Pancreas (tissue), 10 donors: ENCODE measurements around the gene KIAA0753. TPM values are rescaled to one million over a fixed set of nuclear protein-coding genes. Genes with fewer than 3 reads are reported as not detected.

Source experiments
- ATAC-seq, 4 donors: fragments of 200-7000 bp; cut with Tn5 transposase; one replicate each; pipeline versions ENCODE4 v1.8.0 to v1.9.1; 2020; ENCODE audit warnings: mild to moderate bottlenecking in 4 of 4, moderate library complexity in 4 of 4
- DNase-seq, 6 donors: peaks; one replicate each; pipeline ENCODE4 v3.0.0-alpha.2; 2020
- FAIRE-seq: peaks from 2 replicates; lab custom pipeline; 2012; peaks lifted over from hg19 to GRCh38; lab: Jason Lieb, UNC
- H3K27ac ChIP-seq, 4 donors: fragments of 200-600 bp; sonication (generic); 1 replicate in 3 of 4; 2 replicates in 1 of 4; pipeline versions ENCODE4 v1.5.0 to v1.8.0; 2020
- H3K27me3 ChIP-seq, 4 donors: fragments of 200-600 bp; one replicate each; pipeline ENCODE4 v1.8.0; 2021
- H3K36me3 ChIP-seq, 3 donors: fragments of 200-600 bp; sonication (generic) in 1 of 3; one replicate each; pipeline versions ENCODE4 v1.5.0 to v1.8.0; 2020 to 2021
- H3K4me1 ChIP-seq, 3 donors: fragments of 200-600 bp; one replicate each; pipeline ENCODE4 v1.8.0; 2021
- H3K4me3 ChIP-seq, 4 donors: fragments of 200-600 bp; sonication (generic) in 2 of 4; one replicate each; pipeline versions ENCODE4 v1.5.0 to v1.8.0; 2020 to 2021
- H3K9me3 ChIP-seq, 4 donors: fragments of 200-600 bp; one replicate each; pipeline ENCODE4 v1.8.0; 2021
- CTCF ChIP-seq, 4 donors: fragments of 200-600 bp; sonication (generic) in 3 of 4; IDR thresholded peaks; one replicate each; pipeline versions ENCODE4 v1.5.0 to v1.8.0; 2021; ENCODE audit warnings: antibody characterized with exemption in 4 of 4
- WGBS, 2 donors: extraction: QIAGEN DNeasy Blood & Tissue Kit; methylation state at CpG; one replicate each; pipeline ENCODE4 v1.1.7; 2013; 5-methylcytosine and 5-hydroxymethylcytosine counted together
- intact Hi-C, 3 donors: fragments of 100-400 bp; cut with DNase I; formaldehyde crosslinking; loops; one replicate each; pipeline versions ENCODE4 v1.11.1 to v1.14.2; 2022
- polyA plus RNA-seq, 2 donors: library from polyadenylated mRNA; stranded (reverse); fragments of 200-250 nt; gene quantifications; one replicate each; pipeline ENCODE4 v1.2.3, GENCODE V29; 2013
- total RNA-seq, 6 donors: library from RNA; stranded (reverse); fragmentation: NEBNext Ultra II Directional in 4 of 6; extraction: Animal tissue kit (Norgen Biotek cat#: 25700) in 4 of 6; gene quantifications; one replicate each; pipeline versions ENCODE4 v1.2.1 to v1.2.4, GENCODE V29; 2021 to 2023
- donor health status: healthy with polysubstance abuse.
- donor health status: DM: no; HTN: no; CAD: no; lungs with moderate emphysema.
- donor health status: DM: no; HTN: no; CAD: no.
- donor health status: control.
- donor health status: control.
- donor health status: Bipolar disorder and iron deficiency.
- donor health status: DM: yes; HTN: yes; CAD: no.
- donor health status: DM: no; HTN: no; CAD: no.
- donor health status: DM: no; HTN: no; CAD: no.
- donor health status: DM: yes; HTN: yes; CAD: no.

The KIAA0753 gene
- total and polyA plus RNA-seq, 8 donors, result 4.4 to 10.6 (median 6.0) TPM

GRCh38 chr17:6639014-6639585 lies 1.4 kb downstream of the KIAA0753 start:
- peaks cover 8 to 23% (median 9%) of the 10 kb centered on the region in 3 donors for H3K4me1 ChIP-seq
- FAIRE-seq (no peak), ATAC-seq (no peak), DNase-seq (peak in 2 of 6 donors; percentile 38 to 64)
- peaks cover 0 to 7% (median 0%) of the 10 kb centered on the region in 3 donors for H3K36me3 ChIP-seq
- H3K4me3 ChIP-seq, result peak overlapping the region in 3 of 4 donors; percentile 64 to 85 (median 66)
- no peak overlapping the region for H3K27ac ChIP-seq
- no peak for TF ChIP-seq CTCF (IDR thresholded peaks at IDR 0.05)
- intact Hi-C loops, result no loop called here
- no peaks in the 10 kb centered on the region for H3K9me3 ChIP-seq
- no peaks in the 10 kb centered on the region for H3K27me3 ChIP-seq
- 21 to 22% methylated on average over 14 to 15 of the region's 15 CpGs for WGBS, 2 donors

- 74 to 81% methylated on average over 24 of the region's 24 CpGs for WGBS, 2 donors
Measured at GRCh38 chr17:6638046-6638908, 2.2 kb downstream of the KIAA0753 start.

GRCh38 chr17:6637458-6637840 lies 3.1 kb downstream of the KIAA0753 start:
- DNase-seq, result no peak

More at GRCh38 chr17:6638046-6638908, 2.2 kb downstream of the KIAA0753 start:
- Histone ChIP-seq H3K27me3 (no peaks in the 10 kb centered on the region), H3K4me3 (no peak overlapping the region), H3K36me3 (peaks cover 0 to 11% (median 0%) of the 10 kb centered on the region in 3 donors), H3K9me3 (no peaks in the 10 kb centered on the region), H3K4me1 (peaks cover 8 to 23% (median 9%) of the 10 kb centered on the region in 3 donors), H3K27ac (no peak overlapping the region)
- no peak for TF ChIP-seq CTCF (IDR thresholded peaks at IDR 0.05)
- FAIRE-seq (no peak), ATAC-seq (no peak), DNase-seq (peak in 2 of 6 donors; percentile 30 to 72)
- intact Hi-C loops, result no loop called here

DNA sequence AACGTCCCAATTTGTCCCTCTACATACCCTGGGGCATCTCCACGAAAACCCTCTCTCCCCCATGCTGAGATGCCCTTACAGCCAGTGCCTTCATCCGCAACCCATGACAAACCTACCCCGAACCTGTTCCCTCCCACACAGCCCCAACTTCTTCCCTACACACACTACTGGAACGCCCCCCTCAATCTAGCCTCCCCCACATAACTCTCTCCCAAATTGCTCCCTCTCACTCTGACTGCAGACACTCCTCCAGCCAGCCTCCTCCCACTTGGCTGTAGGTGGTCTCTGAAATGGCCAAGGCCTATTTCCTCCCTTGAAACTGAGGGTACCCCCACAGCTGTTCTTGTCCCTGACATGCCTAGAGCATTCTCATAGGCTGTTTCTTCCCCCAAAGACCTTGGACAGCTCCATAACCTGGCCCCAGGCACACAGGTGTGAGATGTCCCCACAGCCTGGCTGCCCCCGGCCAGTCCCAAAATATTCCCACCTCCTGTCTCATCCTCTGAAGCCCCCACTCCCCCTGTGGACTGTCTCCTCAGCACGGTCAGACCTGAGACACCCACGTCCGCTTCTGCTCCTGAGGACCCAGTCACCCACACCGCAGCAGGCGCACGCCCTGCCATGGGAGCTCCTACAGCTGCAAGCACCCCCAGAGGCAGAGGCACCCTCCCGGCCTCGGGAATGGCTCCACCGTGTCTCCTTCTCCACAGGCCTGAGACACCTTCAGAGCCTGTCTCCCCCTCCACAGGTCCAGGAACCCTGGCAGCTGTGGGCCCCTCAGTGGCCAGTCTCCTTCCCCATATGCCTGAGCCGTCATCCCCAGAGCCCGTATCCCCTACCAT lies 3.7 kb downstream of the KIAA0753 start:
- no peak for TF ChIP-seq CTCF (IDR thresholded peaks at IDR 0.05)
- Histone ChIP-seq H3K9me3 (no peaks in the 10 kb centered on the region), H3K36me3 (peaks cover 0 to 20% (median 0%) of the 10 kb centered on the region in 3 donors), H3K4me3 (no peak overlapping the region), H3K27me3 (no peaks in the 10 kb centered on the region), H3K27ac (no peak overlapping the region), H3K4me1 (peaks cover 0 to 16% (median 8%) of the 10 kb centered on the region in 3 donors)
- intact Hi-C loops, result no loop called here
- ATAC-seq, result no peak
- WGBS, 2 donors, result 89 to 91% methylated on average over 17 of the region's 17 CpGs
- DNase-seq, result peak in 2 of 6 donors; percentile 28 to 79
- FAIRE-seq, result no peak

More at GRCh38 chr17:6637458-6637840, 3.1 kb downstream of the KIAA0753 start:
- ATAC-seq (no peak), FAIRE-seq (no peak)
- WGBS, 2 donors, result 90 to 94% methylated on average over 6 of the region's 6 CpGs
- Histone ChIP-seq H3K27me3 (no peaks in the 10 kb centered on the region), H3K9me3 (no peaks in the 10 kb centered on the region), H3K4me3 (no peak overlapping the region), H3K36me3 (peaks cover 0 to 19% (median 0%) of the 10 kb centered on the region in 3 donors), H3K4me1 (peaks cover 5 to 21% (median 8%) of the 10 kb centered on the region in 3 donors), H3K27ac (no peak overlapping the region)
- TF ChIP-seq CTCF (IDR thresholded peaks at IDR 0.05), result no peak
- intact Hi-C loops, result no loop called here
